ENCODE measurements around the gene HYPK.

DNA sequence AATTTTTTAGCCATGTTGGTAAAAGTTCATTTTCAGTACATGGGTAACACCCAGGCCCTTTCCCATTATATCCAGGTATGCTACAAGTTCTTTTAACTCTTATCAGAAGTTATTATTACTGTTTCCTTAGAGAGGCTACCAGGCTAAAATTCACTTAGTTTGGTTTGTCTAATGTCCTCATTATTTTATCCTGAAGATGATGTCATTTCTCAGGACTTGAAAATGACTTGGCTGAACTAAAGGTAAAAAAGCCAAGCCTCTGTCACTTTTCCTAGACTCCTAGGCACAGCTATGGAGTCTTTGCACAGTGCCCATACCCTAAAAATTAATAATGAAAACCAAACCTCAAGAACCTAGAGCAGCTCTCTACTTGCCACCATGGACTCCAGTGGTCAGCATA, 27.8 kb upstream of the HYPK start:
- TF ChIP-seq GATA3 (IDR thresholded peaks at IDR 0.05; ENCODE audit: low read depth, low read length) (no peak), GATA2 (IDR thresholded peaks at IDR 0.05; ENCODE audit: low read depth, low read length) (no peak)

Data from SH-SY5Y (cell line).